ENCODE results near the gene SH3GL1.

GRCh38 chr19:4390017-4390566 is 10.3 kb downstream of the SH3GL1 start:
- TF ChIP-seq EZH2 (IDR thresholded peaks at IDR 0.05; ENCODE audit: low read length) (no peak), CTCF (optimal IDR thresholded peaks at IDR 0.05 in 1 of 3, IDR thresholded peaks at IDR 0.05 in 1 of 3, conservative IDR thresholded peaks at IDR 0.05 in 1 of 3; ENCODE audit: extremely low read depth in 1 of 3, insufficient read depth in 2 of 3, low read length in 3 of 3) (no peak)

Measured in keratinocyte (primary cell).